ENCODE results near the gene VEGFD.

- TF ChIP-seq ZNF239 (CRISPR knock-in tag; IDR thresholded peaks at IDR 0.05) (no peak), NKRF (IDR thresholded peaks at IDR 0.05; ENCODE audit: borderline replicate concordance) (no peak), ZNF316 (IDR thresholded peaks at IDR 0.05) (no peak), RREB1 (CRISPR knock-in tag; IDR thresholded peaks at IDR 0.05) (no peak), RCOR1 (IDR thresholded peaks at IDR 0.05; ENCODE audit: borderline replicate concordance in 1 of 2, low read depth in 2 of 2, low read length in 2 of 2) (no peak), RNF2 (IDR thresholded peaks at IDR 0.05) (no peak), SUPT5H (IDR thresholded peaks at IDR 0.05) (no peak), TEAD4 (IDR thresholded peaks at IDR 0.05; ENCODE audit: low read length) (no peak), TEAD4 (CRISPR knock-in tag; IDR thresholded peaks at IDR 0.05; ENCODE audit: borderline replicate concordance) (no peak)
Observed at GRCh38 chrX:15382813-15383212, 1.4 kb downstream of the VEGFD start.
